GM18508 (cell line): ENCODE results near the gene CTDSP1.

ENCODE experiments used
- ATAC-seq: cut with Tn5 transposase; IDR thresholded peaks from one replicate; pipeline ENCODE4 v1.9.1; 2021; ENCODE audit warnings: moderate number of reproducible peaks; ENCODE audit not compliant: insufficient read depth, unreplicated experiment

Gene CTDSP1

GRCh38 chr2:218397820-218398436 lies 1.7 kb upstream of the CTDSP1 start:
- no peak for ATAC-seq

- ATAC-seq = no peak
Observed at GRCh38 chr2:218398437-218399390, 954 bp upstream of the CTDSP1 start.

DNA sequence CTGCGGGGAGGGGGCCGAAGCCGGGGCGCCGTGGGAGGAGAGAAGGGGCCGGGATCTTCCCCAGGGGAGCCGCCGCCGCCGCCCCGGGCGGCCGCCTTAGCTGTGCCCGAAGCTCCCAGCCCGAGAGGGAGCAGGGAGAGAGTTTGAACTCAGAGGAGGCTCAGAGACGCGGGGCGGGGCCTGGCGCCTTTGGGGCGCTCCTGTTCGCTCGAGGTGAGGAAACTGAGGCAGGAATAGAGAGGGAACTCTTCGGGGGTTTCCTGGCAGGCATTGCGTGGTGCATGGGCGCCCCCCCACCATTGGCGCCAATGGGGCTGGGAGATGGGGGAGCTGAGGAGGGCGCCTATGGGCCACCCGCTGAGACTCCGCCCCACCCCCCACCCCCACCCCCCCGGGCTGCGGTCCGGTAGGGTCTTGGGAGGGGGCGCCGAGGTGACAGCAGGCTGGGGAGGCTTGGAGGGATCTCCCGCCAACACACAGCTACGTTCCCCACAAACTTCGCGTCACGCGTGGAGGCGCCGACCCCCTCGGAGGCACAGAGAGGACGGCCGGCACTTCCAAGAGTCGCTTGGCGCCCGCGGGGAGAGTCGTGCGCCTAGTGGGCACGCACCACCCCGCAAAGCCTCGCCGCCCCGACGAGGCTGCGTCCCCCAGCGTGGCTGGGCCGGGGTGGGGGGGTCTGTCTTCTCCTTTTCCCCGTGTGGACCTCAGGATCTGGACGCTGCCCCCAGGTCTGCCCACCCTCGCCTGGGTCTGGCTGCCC lies 680 bp downstream of the CTDSP1 start:
- no peak for ATAC-seq

DNA sequence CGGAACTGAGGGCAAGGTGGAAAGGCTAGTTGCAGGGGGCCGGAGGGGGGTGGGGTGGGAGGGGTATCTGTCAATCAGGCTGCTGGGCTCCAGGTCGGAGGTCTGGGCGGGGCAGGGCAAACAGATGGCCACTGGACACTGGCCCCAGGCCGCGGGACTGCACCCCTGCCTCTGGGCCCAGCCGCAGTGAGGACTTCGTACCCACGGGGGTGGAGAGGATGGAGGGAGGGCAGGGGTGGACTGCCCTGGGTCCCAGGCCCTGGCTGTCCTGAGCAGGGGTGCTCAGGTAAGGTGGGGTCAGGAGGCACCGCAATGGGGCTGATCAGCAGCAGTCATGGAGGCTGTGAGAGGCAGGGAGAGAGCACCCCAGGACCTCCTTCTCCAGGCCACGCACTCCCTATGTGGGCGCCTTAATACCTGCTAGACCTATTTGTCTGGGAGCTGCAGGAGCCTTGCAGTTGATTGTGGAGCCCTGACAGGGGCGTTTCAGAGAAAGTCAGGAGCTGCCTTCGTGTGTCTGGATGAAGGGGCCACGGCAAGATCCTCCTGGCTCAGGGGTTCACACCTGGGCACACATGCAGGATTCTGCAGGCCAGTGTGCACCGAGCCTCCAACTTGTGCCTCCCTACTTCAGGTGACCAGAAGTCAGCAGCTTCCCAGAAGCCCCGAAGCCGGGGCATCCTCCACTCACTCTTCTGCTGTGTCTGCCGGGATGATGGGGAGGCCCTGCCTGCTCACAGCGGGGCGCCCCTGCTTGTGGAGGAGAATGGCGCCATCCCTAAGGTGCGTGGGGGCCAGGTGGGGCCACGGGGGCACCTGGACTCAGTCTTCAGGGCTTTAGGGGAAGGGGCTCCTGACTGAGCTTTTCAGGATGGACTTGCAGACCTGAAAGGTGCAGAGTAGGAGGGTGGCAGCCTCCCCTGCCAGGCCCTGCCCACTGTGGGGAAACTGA lies 1.5 kb downstream of the CTDSP1 start:
- ATAC-seq = no peak

DNA sequence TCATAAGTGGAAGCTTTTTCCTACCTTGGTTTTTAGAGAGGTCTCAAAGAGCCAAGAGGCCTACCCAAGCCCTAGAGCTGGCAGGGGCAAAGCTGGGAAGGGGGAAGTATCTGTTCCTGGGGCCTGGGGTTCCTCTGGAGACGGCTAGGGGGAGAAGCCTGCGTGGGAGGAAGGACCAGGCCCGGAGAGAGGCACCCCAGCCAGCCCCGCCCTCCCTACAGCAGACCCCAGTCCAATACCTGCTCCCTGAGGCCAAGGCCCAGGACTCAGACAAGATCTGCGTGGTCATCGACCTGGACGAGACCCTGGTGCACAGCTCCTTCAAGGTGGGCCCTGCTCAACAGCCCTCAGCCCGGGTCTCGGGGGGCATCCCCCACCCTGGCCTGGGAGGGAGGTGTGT lies 2.2 kb downstream of the CTDSP1 start:
- no peak for ATAC-seq

- ATAC-seq = no peak
Observed at GRCh38 chr2:218402491-218402901, 2.8 kb downstream of the CTDSP1 start.

DNA sequence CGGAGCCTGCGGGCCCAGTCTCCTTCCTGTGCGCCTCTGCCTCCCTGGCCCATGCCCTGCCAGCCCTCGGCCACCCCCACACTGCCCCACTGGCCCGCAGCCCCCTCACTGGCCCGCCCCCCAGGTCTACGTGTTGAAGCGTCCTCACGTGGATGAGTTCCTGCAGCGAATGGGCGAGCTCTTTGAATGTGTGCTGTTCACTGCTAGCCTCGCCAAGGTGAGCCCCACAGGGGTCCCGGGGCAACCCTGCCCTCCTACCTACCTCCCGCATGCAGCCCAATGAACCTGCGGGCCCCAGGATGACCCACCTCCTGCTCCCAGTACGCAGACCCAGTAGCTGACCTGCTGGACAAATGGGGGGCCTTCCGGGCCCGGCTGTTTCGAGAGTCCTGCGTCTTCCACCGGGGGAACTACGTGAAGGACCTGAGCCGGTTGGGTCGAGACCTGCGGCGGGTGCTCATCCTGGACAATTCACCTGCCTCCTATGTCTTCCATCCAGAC lies 3.3 kb downstream of the CTDSP1 start:
- no peak for ATAC-seq

GRCh38 chr2:218403810-218404209 lies 4.1 kb downstream of the CTDSP1 start:
- no peak for ATAC-seq

GRCh38 chr2:218404351-218405085 lies 4.8 kb downstream of the CTDSP1 start:
- ATAC-seq = no peak

- ATAC-seq = no peak
Observed at GRCh38 chr2:218405086-218405745, 5.5 kb downstream of the CTDSP1 start.

DNA sequence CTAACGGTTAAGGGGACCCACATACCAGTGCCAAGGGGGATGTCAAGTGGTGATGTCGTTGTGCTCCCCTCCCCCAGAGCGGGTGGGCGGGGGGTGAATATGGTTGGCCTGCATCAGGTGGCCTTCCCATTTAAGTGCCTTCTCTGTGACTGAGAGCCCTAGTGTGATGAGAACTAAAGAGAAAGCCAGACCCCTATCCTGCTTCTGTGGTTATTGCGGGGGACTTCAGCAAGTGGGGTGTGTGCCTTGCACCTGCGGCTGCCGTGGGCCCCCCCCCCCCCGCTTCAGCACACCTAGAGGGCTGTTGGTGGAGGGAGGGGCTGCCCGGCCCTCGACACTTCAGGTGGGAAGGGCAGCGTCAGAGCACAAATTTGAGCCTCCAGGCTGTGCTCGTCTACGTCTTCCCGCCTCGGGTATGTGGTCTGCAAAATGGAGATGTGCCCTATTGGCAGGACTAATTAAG lies 6.1 kb downstream of the CTDSP1 start:
- ATAC-seq = no peak

DNA sequence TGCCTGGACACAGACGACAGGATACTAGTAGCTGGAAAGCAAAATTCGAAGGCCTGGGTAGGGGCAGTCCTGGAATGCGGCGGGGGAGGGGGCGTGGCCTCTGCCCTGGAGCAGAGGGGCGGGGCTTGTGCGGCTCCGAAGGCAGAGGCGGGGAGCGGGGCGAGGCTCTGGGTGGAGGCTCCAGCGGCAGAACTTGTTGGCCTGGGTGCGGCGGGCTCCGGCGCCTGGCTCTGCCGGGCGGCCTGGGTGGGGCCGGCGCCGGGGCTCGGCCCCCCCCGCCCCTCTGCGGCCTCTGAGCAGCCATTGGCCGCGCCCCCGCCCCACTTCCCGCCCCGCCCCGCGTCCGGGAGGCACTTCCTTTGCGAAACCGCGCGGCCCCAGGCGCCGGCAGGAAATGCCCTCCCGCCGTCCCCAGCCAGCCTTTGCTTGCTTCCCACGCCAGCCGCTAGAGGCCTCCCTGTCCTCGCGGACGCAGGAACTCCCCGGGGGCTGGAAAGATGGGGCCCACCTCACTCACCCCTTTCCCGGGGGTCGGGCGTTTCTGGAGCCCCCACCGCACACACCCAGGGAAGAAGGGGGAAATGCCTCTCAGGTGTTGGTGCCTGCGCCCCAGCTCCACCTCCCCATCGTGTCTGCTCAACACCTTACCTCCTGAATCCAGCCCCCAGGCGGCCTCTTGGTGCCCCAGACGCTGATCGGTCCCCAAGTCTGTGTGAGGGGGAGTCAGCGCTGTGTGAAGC lies 6.7 kb downstream of the CTDSP1 start:
- no peak for ATAC-seq

GRCh38 chr2:218406949-218407618 lies 7.4 kb downstream of the CTDSP1 start:
- no peak for ATAC-seq

GRCh38 chr2:218407717-218408116 lies 8.0 kb downstream of the CTDSP1 start:
- no peak for ATAC-seq

- no peak for ATAC-seq
Observed at GRCh38 chr2:218418321-218418716, 18.7 kb downstream of the CTDSP1 start.

GRCh38 chr2:218418717-218419458 lies 19.2 kb downstream of the CTDSP1 start, which contains the start of gene VIL1:
Gene VIL1, plus strand, starts transcription at chr2:218419123. Its CDS starts 4,656 bp downstream, at chr2:218423779.
- no peak for ATAC-seq
